Middle frontal gyrus (tissue), 1 donor: ENCODE measurements around the gene TMEM9B.
"Not testable (repeated sequence)": the region's sequence is repeated elsewhere in the genome, so short reads cannot be mapped to it uniquely, and the experiment has no call there.

Experiments
- DNase-seq: peaks from one replicate; pipeline ENCODE4 v3.0.0-alpha.2; 2015; ENCODE audit warnings: low spot score; ENCODE audit errors: extremely low spot score

The TMEM9B gene

GRCh38 chr11:8964324-8965320 is at the start of gene TMEM9B:
TSS of gene TMEM9B (minus strand) at chr11:8964442. CDS start at chr11:8964313, 129 bp downstream.
- peak; percentile 88 for DNase-seq

- no peak for DNase-seq
Observed at GRCh38 chr11:9013373-9013772, 49.1 kb upstream of the TMEM9B start.

GRCh38 chr11:9009538-9009937 is 45.3 kb upstream of the TMEM9B start:
- DNase-seq = not testable (repeated sequence)

DNA sequence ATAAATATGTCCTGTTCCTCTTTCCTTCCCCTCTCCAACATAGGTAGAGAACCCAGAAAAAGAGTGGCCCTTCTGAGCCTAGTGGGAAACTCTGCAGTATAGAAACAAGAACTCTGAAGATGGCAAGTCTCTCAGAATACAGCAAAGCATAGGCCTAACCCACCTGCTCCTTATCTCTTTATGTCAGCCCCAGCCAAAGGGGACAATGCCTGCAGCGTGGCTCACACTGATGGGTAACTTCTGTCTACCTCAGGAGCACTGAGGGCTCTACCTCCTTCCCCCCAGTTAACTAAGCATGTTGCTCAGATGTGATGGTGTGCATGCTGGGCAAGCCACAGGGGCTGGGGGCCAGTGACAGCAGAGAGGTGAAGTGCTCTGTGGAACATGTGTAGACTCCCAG is 44.4 kb upstream of the TMEM9B start:
- no peak for DNase-seq

GRCh38 chr11:9008011-9008550 is 43.8 kb upstream of the TMEM9B start:
- no peak for DNase-seq

GRCh38 chr11:9005087-9005486 is 40.8 kb upstream of the TMEM9B start:
- DNase-seq = no peak

DNA sequence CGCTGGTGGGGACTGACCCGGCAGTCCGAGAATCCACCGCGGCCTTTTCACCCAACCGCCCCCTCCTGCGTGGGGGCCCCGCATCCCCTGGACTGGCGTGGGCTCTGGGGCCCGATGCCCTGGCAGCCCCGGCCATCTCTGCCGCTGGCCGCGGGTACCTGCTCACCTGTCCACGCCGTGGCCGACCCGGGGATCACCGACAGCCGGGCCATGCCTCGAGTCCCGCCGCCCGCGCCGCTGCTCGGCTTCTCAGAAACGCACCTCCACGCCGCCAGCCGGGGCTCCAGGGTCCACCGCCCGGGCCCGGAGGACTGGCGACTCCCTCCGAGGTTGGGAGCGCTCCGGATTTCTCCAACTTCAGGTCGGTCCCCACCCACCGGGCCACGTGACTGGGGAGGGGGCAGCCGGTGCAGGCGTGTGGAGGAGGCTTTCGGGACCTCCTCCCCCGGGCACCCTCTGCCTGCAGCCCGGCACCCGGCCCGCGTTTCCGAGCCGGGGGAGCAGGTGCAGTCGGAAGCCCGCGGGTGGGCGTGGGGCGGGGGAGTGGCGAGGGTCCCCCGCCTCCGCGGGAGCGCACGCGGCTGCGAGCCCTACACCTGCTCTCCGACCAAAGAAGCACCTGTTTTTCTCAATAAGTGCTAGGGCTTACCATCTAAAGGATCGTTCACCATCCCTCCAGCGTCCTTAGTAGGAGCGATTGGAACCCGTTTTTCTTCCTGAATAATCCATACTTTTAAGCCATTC is 40.1 kb upstream of the TMEM9B start:
- no peak for DNase-seq

- DNase-seq = peak; percentile 19
Observed at GRCh38 chr11:9003573-9004182, 39.4 kb upstream of the TMEM9B start, which contains the start of gene NRIP3. TSS of gene NRIP3 (minus strand) at chr11:9004001. CDS start at chr11:9003935, 66 bp downstream.

- no peak for DNase-seq
Observed at GRCh38 chr11:9002920-9003572, 38.8 kb upstream of the TMEM9B start.

GRCh38 chr11:9001736-9002135 is 37.5 kb upstream of the TMEM9B start:
- DNase-seq = no peak

GRCh38 chr11:8998017-8998416 is 33.8 kb upstream of the TMEM9B start:
- DNase-seq = no peak

- DNase-seq = no peak
Observed at GRCh38 chr11:8997451-8997850, 33.2 kb upstream of the TMEM9B start.

DNA sequence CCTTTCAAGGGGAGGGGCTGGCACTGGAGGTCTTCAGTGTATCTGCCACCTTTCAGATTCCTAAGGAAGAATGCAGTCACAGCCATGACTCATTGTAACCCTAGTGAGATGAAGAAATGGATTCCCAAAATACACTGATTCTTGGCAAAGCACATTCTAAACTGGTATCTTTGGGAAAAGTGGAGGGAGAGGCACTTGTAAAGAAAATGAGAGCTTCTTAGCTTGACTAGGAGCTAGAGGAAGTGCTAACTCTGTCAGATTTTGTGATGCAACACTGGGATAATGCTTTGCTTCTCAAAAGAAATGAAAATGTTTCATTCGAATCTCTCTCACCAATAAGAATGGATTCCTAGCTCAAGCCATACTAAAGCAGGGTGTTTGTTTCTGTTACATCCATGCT is 25.2 kb upstream of the TMEM9B start:
- DNase-seq = no peak

- DNase-seq = no peak
Observed at GRCh38 chr11:8988329-8989234, 24.3 kb upstream of the TMEM9B start.

GRCh38 chr11:8987446-8987845 is 23.2 kb upstream of the TMEM9B start:
- no peak for DNase-seq

DNA sequence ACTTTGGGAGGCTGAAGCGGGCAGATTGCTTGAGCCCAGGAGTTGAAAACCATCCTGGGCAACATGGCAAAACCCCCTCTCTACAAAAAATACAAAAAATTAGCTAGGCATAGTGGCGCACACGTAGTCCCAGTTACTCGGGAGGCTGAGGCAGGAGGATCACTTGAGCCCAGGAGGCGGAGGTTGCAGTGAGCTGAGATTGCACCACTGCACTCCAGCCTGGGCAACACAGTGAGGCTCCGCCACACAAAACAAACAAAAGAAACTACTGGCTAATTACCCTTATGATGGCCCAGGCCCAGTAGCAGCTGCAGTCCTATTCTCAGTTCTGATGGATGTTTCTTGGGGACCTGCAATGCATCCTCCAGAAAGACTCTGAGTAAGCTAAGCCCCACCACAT is 22.5 kb upstream of the TMEM9B start:
- DNase-seq = not testable (repeated sequence)

DNA sequence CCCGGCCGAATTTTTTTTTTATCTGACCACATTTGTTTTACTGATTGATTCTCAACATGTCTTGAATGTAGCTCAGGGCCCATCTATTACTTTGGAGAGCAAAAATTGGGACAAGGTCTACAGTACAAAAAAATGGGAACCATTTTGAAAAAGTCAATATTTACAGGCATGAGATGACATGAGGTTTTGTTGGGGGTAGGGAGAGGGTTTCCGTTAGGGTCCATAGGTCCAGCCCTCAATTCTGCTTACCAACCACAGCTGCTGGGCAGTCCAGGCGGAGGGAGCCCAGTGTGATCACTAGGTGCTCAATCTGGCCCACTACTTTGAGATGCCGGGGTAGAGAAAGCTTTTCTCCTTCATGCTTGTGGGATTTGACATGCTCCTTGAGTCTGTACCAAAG is 21.2 kb upstream of the TMEM9B start:
- DNase-seq = no peak

DNA sequence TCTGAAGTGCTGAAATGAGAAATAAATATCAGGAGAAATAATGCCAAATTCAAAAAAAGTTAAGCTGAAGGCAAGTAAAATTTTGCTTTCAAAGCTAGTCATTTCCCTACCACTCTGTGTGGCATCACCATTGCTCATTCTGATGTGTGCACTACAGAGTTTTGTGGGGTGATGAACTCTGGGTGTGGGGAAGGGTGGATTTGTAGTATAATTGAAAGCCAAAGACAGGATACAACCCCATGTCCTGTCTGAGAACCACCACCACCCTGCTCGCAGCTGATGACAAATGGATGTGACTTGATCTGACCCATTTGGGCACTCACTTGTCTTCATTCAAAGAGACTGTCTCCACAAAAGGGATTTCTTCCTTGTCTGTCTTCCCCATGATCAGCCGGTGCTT is 19.3 kb upstream of the TMEM9B start:
- no peak for DNase-seq

- no peak for DNase-seq
Observed at GRCh38 chr11:8980485-8980884, 16.2 kb upstream of the TMEM9B start.

- DNase-seq = not testable (repeated sequence)
Observed at GRCh38 chr11:8979365-8979764, 15.1 kb upstream of the TMEM9B start.
